ENCODE results near the gene DCUN1D2.
A peak's percentile ranks its signal among the peaks of the same experiment; 100 is the strongest.

Gene DCUN1D2

DNA sequence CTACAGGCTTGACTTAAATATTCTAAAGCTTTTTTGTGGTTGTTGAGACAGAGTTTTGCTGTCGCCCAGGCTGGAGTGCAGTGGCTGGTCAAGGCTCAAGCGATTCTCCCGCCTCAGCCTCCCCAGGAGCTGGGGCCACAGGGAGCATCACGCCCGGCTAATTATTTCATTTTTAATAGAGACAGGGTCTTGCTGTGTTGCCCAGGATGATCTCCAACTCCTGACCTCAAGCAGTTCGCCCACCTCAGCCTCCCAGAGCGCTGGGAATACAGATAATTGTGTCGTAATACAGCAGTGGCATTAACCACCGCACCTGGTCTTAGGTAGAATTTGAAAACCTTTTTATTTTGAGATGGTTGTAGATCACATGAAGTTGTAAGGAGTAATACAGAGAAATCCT is 1.5 kb upstream of the DCUN1D2 start:
- Histone ChIP-seq H3K36me3 (ENCODE audit: control insufficient read depth in 1 of 2, insufficient read depth in 2 of 2, low read length in 2 of 2) (peaks cover 13 to 14% of the 10 kb centered on the region in 2 experiments), H4K91ac (ENCODE audit: low read depth, low read length) (no peak overlapping the region), H2BK5ac (ENCODE audit: low read depth, low read length, poor library complexity) (no peak overlapping the region), H2BK12ac (ENCODE audit: low read length) (no peak overlapping the region), H2AK5ac (ENCODE audit: low read length) (no peak overlapping the region), H3K18ac (ENCODE audit: low read length) (no peak overlapping the region), H4K12ac (ENCODE audit: low read depth, low read length) (no peak overlapping the region), H3K27me3 (ENCODE audit: insufficient read depth, low read length) (no peaks in the 10 kb centered on the region), H3K9me3 (ENCODE audit: insufficient read depth, low read depth, low read length) (no peaks in the 10 kb centered on the region), H3K4me2 (ENCODE audit: low read length) (peak overlapping the region; percentile 79), H3K4me1 (ENCODE audit: control insufficient read depth in 1 of 2, insufficient read depth in 2 of 2, low read length in 2 of 2) (peaks cover 19 to 25% of the 10 kb centered on the region in 2 experiments), H3K79me1 (ENCODE audit: low read length) (peaks cover 20% of the 10 kb centered on the region), H2BK120ac (ENCODE audit: insufficient read depth, low read length, poor library complexity) (no peak overlapping the region), H3K9ac (ENCODE audit: low read length) (peak overlapping the region; percentile 37), H3K4ac (ENCODE audit: low read depth, low read length) (peak overlapping the region; percentile 18), H3K27ac (ENCODE audit: low read depth, low read length) (no peak overlapping the region), H3K4me3 (ENCODE audit: low read depth, low read length) (no peak overlapping the region), H3K14ac (ENCODE audit: low read length) (no peak overlapping the region), H2AFZ (ENCODE audit: insufficient read depth, low read length, poor library complexity) (no peak overlapping the region), H3K23ac (ENCODE audit: low read length) (no peak overlapping the region), H4K8ac (ENCODE audit: low read depth, low read length) (no peak overlapping the region), H3K79me2 (ENCODE audit: control insufficient read depth, insufficient read depth, low read length, poor library complexity) (peaks cover 27% of the 10 kb centered on the region)
- no CpG with 5 or more reads among the region's 9 CpGs for WGBS (ENCODE audit: extremely low coverage, insufficient coverage, insufficient read length)
- DNase-seq, result no peak

DNA sequence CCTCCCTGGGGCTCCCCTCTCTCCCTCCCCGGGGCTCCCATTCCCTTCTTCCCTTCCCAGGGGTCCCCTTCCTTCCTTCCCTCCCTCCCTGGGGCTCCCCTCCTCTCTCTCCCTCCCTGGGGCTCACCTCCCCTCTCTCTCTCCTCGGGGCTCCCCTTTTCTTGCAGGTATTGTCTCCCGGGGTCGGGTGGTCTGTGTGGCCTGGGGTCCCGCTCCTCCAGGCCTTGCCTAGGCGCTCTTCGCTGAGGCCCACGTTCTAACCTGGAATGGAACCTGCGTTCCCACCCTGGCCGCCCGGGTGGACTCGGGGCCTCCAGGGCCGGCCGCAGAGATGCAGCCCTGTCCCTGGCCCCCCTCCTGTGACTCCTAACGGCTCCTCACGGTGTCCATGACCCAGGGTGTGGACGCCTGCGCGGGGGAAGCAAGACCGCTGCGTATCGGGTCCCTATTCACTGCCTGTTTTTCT is 940 bp upstream of the DCUN1D2 start:
- peak overlapping the region; percentile 43 for H2AFZ ChIP-seq (ENCODE audit: insufficient read depth, low read length, poor library complexity)
- WGBS (ENCODE audit: extremely low coverage, insufficient coverage, insufficient read length), result no CpG with 5 or more reads among the region's 22 CpGs
- peaks cover 19 to 25% of the 10 kb centered on the region in 2 experiments for H3K4me1 ChIP-seq (ENCODE audit: control insufficient read depth in 1 of 2, insufficient read depth in 2 of 2, low read length in 2 of 2)
- peak overlapping the region; percentile 85 for H3K18ac ChIP-seq (ENCODE audit: low read length)
- H3K4me2 ChIP-seq (ENCODE audit: low read length), result peak overlapping the region; percentile 79
- H3K79me1 ChIP-seq (ENCODE audit: low read length), result peaks cover 20% of the 10 kb centered on the region
- peaks cover 10 to 11% of the 10 kb centered on the region in 2 experiments for H3K36me3 ChIP-seq (ENCODE audit: control insufficient read depth in 1 of 2, insufficient read depth in 2 of 2, low read length in 2 of 2)
- H2BK12ac ChIP-seq (ENCODE audit: low read length), result no peak overlapping the region
- H4K91ac ChIP-seq (ENCODE audit: low read depth, low read length), result peak overlapping the region; percentile 93
- H3K79me2 ChIP-seq (ENCODE audit: control insufficient read depth, insufficient read depth, low read length, poor library complexity), result peaks cover 28% of the 10 kb centered on the region
- H3K27ac ChIP-seq (ENCODE audit: low read depth, low read length), result peak overlapping the region; percentile 91
- H3K9ac ChIP-seq (ENCODE audit: low read length), result peak overlapping the region; percentile 90
- peak overlapping the region; percentile 63 for H4K12ac ChIP-seq (ENCODE audit: low read depth, low read length)
- DNase-seq, result peak in 1 of 2 donors; percentile 42
- H2BK5ac ChIP-seq (ENCODE audit: low read depth, low read length, poor library complexity), result peak overlapping the region; percentile 82
- no peak overlapping the region for H3K23ac ChIP-seq (ENCODE audit: low read length)
- H3K4ac ChIP-seq (ENCODE audit: low read depth, low read length), result peak overlapping the region; percentile 95
- no peaks in the 10 kb centered on the region for H3K27me3 ChIP-seq (ENCODE audit: insufficient read depth, low read length)
- peak overlapping the region; percentile 84 for H2BK120ac ChIP-seq (ENCODE audit: insufficient read depth, low read length, poor library complexity)
- H3K9me3 ChIP-seq (ENCODE audit: insufficient read depth, low read depth, low read length), result no peaks in the 10 kb centered on the region
- H2AK5ac ChIP-seq (ENCODE audit: low read length), result peak overlapping the region; percentile 81
- peak overlapping the region; percentile 93 for H3K14ac ChIP-seq (ENCODE audit: low read length)
- peak overlapping the region; percentile 86 for H4K8ac ChIP-seq (ENCODE audit: low read depth, low read length)
- peak overlapping the region; percentile 97 for H3K4me3 ChIP-seq (ENCODE audit: low read depth, low read length)

DNA sequence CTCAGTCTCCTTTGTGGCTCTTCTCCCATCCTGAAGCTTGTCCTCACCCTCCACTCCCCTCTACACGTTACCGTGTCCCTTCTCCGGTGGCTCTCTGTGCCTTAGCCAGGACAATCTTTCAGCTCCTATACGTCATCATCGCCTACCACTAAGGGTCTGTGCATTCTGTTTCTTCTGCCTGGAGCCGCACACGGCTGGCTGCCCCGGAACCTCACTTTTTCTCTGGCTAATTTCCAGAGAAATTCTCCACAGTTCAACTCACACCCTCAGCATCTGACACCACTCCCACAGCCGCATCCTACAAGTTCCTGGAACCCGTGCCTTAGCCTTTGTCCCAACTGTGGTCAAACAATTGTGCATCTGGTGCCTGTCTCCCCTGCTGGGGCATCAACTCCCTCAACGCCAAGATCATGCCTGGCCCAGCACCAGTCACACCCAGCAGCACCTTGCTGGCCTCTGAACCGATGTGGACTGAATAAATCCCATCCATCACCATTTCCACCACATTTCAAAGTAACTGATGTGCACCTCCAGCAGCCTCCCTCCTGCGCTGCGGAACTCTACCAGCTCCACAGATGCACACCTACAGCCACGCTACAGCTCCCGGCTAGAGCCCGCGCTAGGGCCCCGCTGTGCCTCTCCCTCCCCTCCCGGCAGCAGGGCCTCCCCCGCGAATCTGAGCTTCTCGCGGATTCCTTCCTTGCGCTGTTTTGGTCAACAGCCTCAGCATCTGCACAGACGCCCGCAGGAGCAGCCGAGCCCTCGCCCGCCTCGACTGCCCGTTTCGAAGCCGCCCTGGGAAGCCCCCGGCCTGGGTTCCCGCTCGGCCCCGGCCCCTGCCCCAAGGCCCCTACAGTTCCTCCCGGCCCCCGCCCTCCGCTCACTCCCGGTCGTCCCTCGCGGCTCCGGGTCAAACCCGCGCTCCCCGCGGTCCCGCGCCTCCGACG is 689 bp downstream of the DCUN1D2 start:
- peak overlapping the region; percentile 93 for H3K9ac ChIP-seq (ENCODE audit: low read length)
- H4K12ac ChIP-seq (ENCODE audit: low read depth, low read length), result peak overlapping the region; percentile 85
- peak overlapping the region; percentile 89 for H2AFZ ChIP-seq (ENCODE audit: insufficient read depth, low read length, poor library complexity)
- peak; percentile 24 to 57 for DNase-seq
- H3K9me3 ChIP-seq (ENCODE audit: insufficient read depth, low read depth, low read length), result no peaks in the 10 kb centered on the region
- peak overlapping the region; percentile 81 for H3K4ac ChIP-seq (ENCODE audit: low read depth, low read length)
- H3K36me3 ChIP-seq (ENCODE audit: control insufficient read depth in 1 of 2, insufficient read depth in 2 of 2, low read length in 2 of 2), result peaks cover 2 to 3% of the 10 kb centered on the region in 2 experiments
- peak overlapping the region; percentile 9 for H2AK5ac ChIP-seq (ENCODE audit: low read length)
- H2BK120ac ChIP-seq (ENCODE audit: insufficient read depth, low read length, poor library complexity), result peak overlapping the region; percentile 21
- H3K79me2 ChIP-seq (ENCODE audit: control insufficient read depth, insufficient read depth, low read length, poor library complexity), result peaks cover 32% of the 10 kb centered on the region
- peak overlapping the region; percentile 97 for H3K4me3 ChIP-seq (ENCODE audit: low read depth, low read length)
- H3K4me2 ChIP-seq (ENCODE audit: low read length), result peak overlapping the region; percentile 66
- peaks cover 21 to 26% of the 10 kb centered on the region in 2 experiments for H3K4me1 ChIP-seq (ENCODE audit: control insufficient read depth in 1 of 2, insufficient read depth in 2 of 2, low read length in 2 of 2)
- H3K23ac ChIP-seq (ENCODE audit: low read length), result no peak overlapping the region
- H3K14ac ChIP-seq (ENCODE audit: low read length), result peak overlapping the region; percentile 83
- peak overlapping the region; percentile 45 for H3K27ac ChIP-seq (ENCODE audit: low read depth, low read length)
- H3K27me3 ChIP-seq (ENCODE audit: insufficient read depth, low read length), result no peaks in the 10 kb centered on the region
- peak overlapping the region; percentile 85 for H4K91ac ChIP-seq (ENCODE audit: low read depth, low read length)
- no peak overlapping the region for H2BK12ac ChIP-seq (ENCODE audit: low read length)
- peak overlapping the region; percentile 80 for H4K8ac ChIP-seq (ENCODE audit: low read depth, low read length)
- peak overlapping the region; percentile 73 for H3K18ac ChIP-seq (ENCODE audit: low read length)
- no CpG with 5 or more reads among the region's 54 CpGs for WGBS (ENCODE audit: extremely low coverage, insufficient coverage, insufficient read length)
- peaks cover 20% of the 10 kb centered on the region for H3K79me1 ChIP-seq (ENCODE audit: low read length)
- peak overlapping the region; percentile 74 for H2BK5ac ChIP-seq (ENCODE audit: low read depth, low read length, poor library complexity)

DNA sequence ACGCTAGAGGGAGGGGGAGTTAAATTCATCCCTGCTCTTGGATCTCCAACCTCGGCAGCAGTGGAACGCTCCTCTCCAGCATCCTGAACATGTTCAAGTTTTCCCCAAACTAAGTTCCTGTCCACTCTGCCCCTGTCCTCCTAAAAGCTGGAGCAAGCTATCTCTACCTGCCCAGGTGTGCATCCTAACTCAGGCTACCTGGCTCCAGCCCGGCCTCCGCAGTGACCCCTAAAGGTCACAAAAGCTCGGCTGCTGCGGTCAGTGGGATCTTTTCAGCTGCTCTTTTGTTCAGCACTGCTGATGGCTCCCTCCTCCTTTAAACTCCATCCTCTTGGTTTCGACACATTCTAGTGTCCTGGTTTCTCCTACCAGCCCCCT is 1.4 kb downstream of the DCUN1D2 start:
- H3K4me2 ChIP-seq (ENCODE audit: low read length), result peak overlapping the region; percentile 66
- no peaks in the 10 kb centered on the region for H3K9me3 ChIP-seq (ENCODE audit: insufficient read depth, low read depth, low read length)
- no peak overlapping the region for H4K12ac ChIP-seq (ENCODE audit: low read depth, low read length)
- WGBS (ENCODE audit: extremely low coverage, insufficient coverage, insufficient read length), result no CpG with 5 or more reads among the region's 8 CpGs
- peaks cover 32% of the 10 kb centered on the region for H3K79me2 ChIP-seq (ENCODE audit: control insufficient read depth, insufficient read depth, low read length, poor library complexity)
- no peak overlapping the region for H3K23ac ChIP-seq (ENCODE audit: low read length)
- H2BK12ac ChIP-seq (ENCODE audit: low read length), result no peak overlapping the region
- H2BK5ac ChIP-seq (ENCODE audit: low read depth, low read length, poor library complexity), result no peak overlapping the region
- H4K8ac ChIP-seq (ENCODE audit: low read depth, low read length), result peak overlapping the region; percentile 30
- H3K36me3 ChIP-seq (ENCODE audit: control insufficient read depth in 1 of 2, insufficient read depth in 2 of 2, low read length in 2 of 2), result peaks cover under 1 to 2% of the 10 kb centered on the region in 2 experiments
- H3K4ac ChIP-seq (ENCODE audit: low read depth, low read length), result peak overlapping the region; percentile 81
- H3K4me1 ChIP-seq (ENCODE audit: control insufficient read depth in 1 of 2, insufficient read depth in 2 of 2, low read length in 2 of 2), result peaks cover 20 to 24% of the 10 kb centered on the region in 2 experiments
- H3K79me1 ChIP-seq (ENCODE audit: low read length), result peaks cover 19% of the 10 kb centered on the region
- H4K91ac ChIP-seq (ENCODE audit: low read depth, low read length), result no peak overlapping the region
- H2AFZ ChIP-seq (ENCODE audit: insufficient read depth, low read length, poor library complexity), result no peak overlapping the region
- no peak overlapping the region for H2AK5ac ChIP-seq (ENCODE audit: low read length)
- DNase-seq, result peak in 1 of 2 donors; percentile 55
- no peak overlapping the region for H2BK120ac ChIP-seq (ENCODE audit: insufficient read depth, low read length, poor library complexity)
- H3K27me3 ChIP-seq (ENCODE audit: insufficient read depth, low read length), result no peaks in the 10 kb centered on the region
- H3K4me3 ChIP-seq (ENCODE audit: low read depth, low read length), result peak overlapping the region; percentile 97
- peak overlapping the region; percentile 31 for H3K18ac ChIP-seq (ENCODE audit: low read length)
- peak overlapping the region; percentile 21 for H3K14ac ChIP-seq (ENCODE audit: low read length)
- H3K9ac ChIP-seq (ENCODE audit: low read length), result peak overlapping the region; percentile 8
- peak overlapping the region; percentile 45 for H3K27ac ChIP-seq (ENCODE audit: low read depth, low read length)

Data from trophoblast cell (in vitro differentiated cells and primary cell).